ENCODE data around the gene TGFBR3. TPM values are rescaled to one million over a fixed set of nuclear protein-coding genes. Genes with fewer than 3 reads are reported as not detected.

The TGFBR3 gene
- total and polyA plus RNA-seq, 2 of the 8 experiments (the other 6 are each of a cell fraction or from before 2014, with no cell fraction given), result 2.0 to 6.1 TPM

DNA sequence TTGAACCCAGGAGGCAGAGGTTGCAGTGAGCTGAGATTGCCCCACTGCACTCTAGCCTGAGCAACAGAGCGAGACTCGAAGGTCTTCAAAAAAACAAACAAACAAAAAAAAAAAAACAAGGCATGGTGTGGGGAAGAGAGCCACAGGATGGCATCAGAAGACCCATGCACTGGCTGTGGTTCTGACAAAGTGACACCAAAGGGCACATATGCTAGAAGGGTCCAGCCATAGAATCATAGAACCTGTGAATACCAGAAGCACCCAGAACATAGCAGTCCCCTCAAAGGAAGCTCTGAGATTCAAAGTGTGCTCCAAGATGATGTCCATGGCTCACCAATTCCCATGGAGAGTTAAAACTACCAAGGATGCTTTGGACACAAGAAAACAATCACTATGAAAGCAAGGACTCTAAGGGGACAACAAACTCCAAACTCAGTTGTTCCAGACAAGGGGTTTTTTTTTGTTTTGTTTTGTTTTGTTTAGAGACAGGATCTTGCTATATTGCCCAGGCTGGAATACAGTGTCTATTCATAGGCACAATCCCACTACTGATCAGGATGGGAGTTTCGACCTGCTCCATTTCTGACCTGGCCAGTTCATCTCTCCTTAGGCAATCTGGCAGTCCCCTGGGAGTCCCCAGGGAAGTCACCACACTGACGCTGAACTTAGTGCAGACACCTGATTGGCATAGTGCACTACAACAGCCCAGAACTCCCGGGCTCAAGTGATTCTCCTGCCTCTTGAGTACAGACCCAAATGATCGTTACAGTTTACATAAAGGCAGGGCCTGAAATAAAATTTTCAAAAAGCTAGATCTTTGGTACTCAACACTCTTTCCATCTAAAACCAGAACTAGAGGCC lies 56.4 kb downstream of the TGFBR3 start:
- TF ChIP-seq CBX8 (IDR thresholded peaks at IDR 0.05; ENCODE audit: borderline replicate concordance, low read depth, low read length) (no peak), CEBPB (IDR thresholded peaks at IDR 0.05; ENCODE audit: low read depth, low read length) (no peak), BCL11A (IDR thresholded peaks at IDR 0.05; ENCODE audit: low read depth in 2 of 2, low read length in 2 of 2) (no peak), RXRA (IDR thresholded peaks at IDR 0.05; ENCODE audit: insufficient read depth, low read depth, low read length) (no peak), CHD2 (IDR thresholded peaks at IDR 0.05; ENCODE audit: low read length) (no peak)
- TF ChIP-seq, protein P1, sequence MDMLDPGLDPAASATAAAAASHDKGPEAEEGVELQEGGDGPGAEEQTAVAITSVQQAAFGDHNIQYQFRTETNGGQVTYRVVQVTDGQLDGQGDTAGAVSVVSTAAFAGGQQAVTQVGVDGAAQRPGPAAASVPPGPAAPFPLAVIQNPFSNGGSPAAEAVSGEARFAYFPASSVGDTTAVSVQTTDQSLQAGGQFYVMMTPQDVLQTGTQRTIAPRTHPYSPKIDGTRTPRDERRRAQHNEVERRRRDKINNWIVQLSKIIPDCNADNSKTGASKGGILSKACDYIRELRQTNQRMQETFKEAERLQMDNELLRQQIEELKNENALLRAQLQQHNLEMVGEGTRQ (IDR thresholded peaks at IDR 0.05; ENCODE audit: low read length), result no peak
- TF ChIP-seq, protein P2, sequence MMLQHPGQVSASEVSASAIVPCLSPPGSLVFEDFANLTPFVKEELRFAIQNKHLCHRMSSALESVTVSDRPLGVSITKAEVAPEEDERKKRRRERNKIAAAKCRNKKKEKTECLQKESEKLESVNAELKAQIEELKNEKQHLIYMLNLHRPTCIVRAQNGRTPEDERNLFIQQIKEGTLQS (IDR thresholded peaks at IDR 0.05; ENCODE audit: insufficient read depth, low read depth, low read length), result no peak
- FAIRE-seq, result no peak
- Histone ChIP-seq H3K23ac (ENCODE audit: insufficient read length) (no peak overlapping the region), H4K20me1 (replicated peaks in 1 of 2; ENCODE audit: control insufficient read depth in 1 of 2, insufficient read depth in 2 of 2, low read length in 2 of 2) (no peaks in the 10 kb centered on the region), H4K5ac (ENCODE audit: insufficient read length, low read depth, low read length) (no peak overlapping the region), H3K9me3 (ENCODE audit: insufficient read depth in 2 of 2, low read depth in 1 of 2, low read length in 1 of 2) (no peaks in the 10 kb centered on the region), H3K23me2 (ENCODE audit: low read depth, low read length) (no peaks in the 10 kb centered on the region), H2BK12ac (ENCODE audit: low read depth, low read length) (no peak overlapping the region), H2BK5ac (ENCODE audit: low read depth, low read length) (no peak overlapping the region), H3K4ac (replicated peaks; ENCODE audit: insufficient read length, low read depth, low read length) (no peak overlapping the region), H3K79me1 (ENCODE audit: low read depth, low read length) (no peaks in the 10 kb centered on the region), H3K4me2 (ENCODE audit: insufficient read depth in 1 of 2, low read depth in 2 of 2, low read length in 2 of 2) (no peak overlapping the region), H2AK5ac (ENCODE audit: low read depth, low read length) (no peak overlapping the region), H3K56ac (replicated peaks; ENCODE audit: insufficient read length, low read depth, low read length) (no peak overlapping the region), H2AFZ (ENCODE audit: low read length) (no peak overlapping the region), H2BK120ac (replicated peaks; ENCODE audit: low read depth, low read length) (no peak overlapping the region), H3K4me1 (replicated peaks in 1 of 4; ENCODE audit: control insufficient read depth in 3 of 4, insufficient read depth in 4 of 4, low read length in 3 of 4) (no peaks in the 10 kb centered on the region), H4K8ac (ENCODE audit: extremely low read depth, insufficient read depth, low read length) (no peak overlapping the region), H4K91ac (replicated peaks; ENCODE audit: insufficient read length, low read length) (no peak overlapping the region), H3K9ac (replicated peaks in 1 of 4; ENCODE audit: extremely low read depth in 1 of 4, low read depth in 3 of 4, low read length in 3 of 4) (no peak overlapping the region), H2BK20ac (ENCODE audit: low read length) (no peak overlapping the region), H3K14ac (ENCODE audit: insufficient read length) (no peak overlapping the region), H2BK15ac (ENCODE audit: low read length) (no peak overlapping the region), H3K36me3 (ENCODE audit: control insufficient read depth in 2 of 4, insufficient read depth in 4 of 4, low read length in 3 of 4) (no peaks in the 10 kb centered on the region; a peak in 2 of 8 replicates), H3K18ac (ENCODE audit: extremely low read depth, low read length) (no peak overlapping the region), H3K27me3 (replicated peaks in 1 of 4; ENCODE audit: control insufficient read depth in 3 of 4, extremely low read depth in 1 of 4, insufficient read depth in 3 of 4, low read length in 3 of 4) (no peaks in the 10 kb centered on the region), H3K4me3 (ENCODE audit: extremely low read depth in 1 of 4, insufficient read depth in 2 of 4, low read depth in 3 of 4, low read length in 4 of 4) (no peak overlapping the region), H3K27ac (ENCODE audit: low read depth, low read length) (no peak overlapping the region), H3K79me2 (ENCODE audit: control insufficient read depth in 1 of 2, insufficient read depth in 2 of 2, low read length in 2 of 2) (no peaks in the 10 kb centered on the region)
- no peak for DNase-seq (ENCODE audit: low read depth in 1 of 2, low spot score in 2 of 2)
- ChIA-PET POLR2A (ENCODE audit: partially characterized antibody) (no interaction called here), CTCF (ENCODE audit: partially characterized antibody) (interaction anchor here (0.6 to 1.3 kb wide), 3 partner anchors 22 to 396 kb away, joined by 3 to 4 read pairs (median 3); no protein-coding TSS in a partner anchor)
- 83% methylated on average over 6 of the region's 6 CpGs; no CpG with 5 or more reads in 1 of the 2 experiments for WGBS, 2 experiments (ENCODE audit: extremely low coverage in 1 of 2, insufficient coverage in 1 of 2, insufficient read length in 1 of 2, insufficient replicate concordance in 2 of 2, low coverage in 1 of 2, low lambda C conversion rate in 2 of 2, missing lambda C conversion rate in 1 of 2)

Data from H1 (cell line).